BE2C (cell line): ENCODE measurements around the gene S100A9.

Source experiments
- DNase-seq: peaks from one replicate; pipeline ENCODE4 v3.0.0-alpha.2; 2020
- H3K27me3 ChIP-seq: fragments of 250-450 bp; sonication (Bioruptor Pico); 2 replicates; pipeline ENCODE4 v1.5.1; 2020; ENCODE audit warnings: mild to moderate bottlenecking
- H3K36me3 ChIP-seq: fragments of 250-450 bp; sonication (Bioruptor Pico); 2 replicates; pipeline ENCODE4 v1.5.1; 2020; ENCODE audit warnings: mild to moderate bottlenecking
- H3K4me1 ChIP-seq: fragments of 250-450 bp; sonication (Bioruptor Pico); 2 replicates; pipeline ENCODE4 v1.5.1; 2020
- H3K4me3 ChIP-seq: 2 replicates; pipeline ENCODE4 v1.5.1; 2011; ENCODE audit warnings: low read depth, low read length
- H3K9me3 ChIP-seq: fragments of 250-450 bp; sonication (Bioruptor Pico); 2 replicates; pipeline ENCODE4 v1.5.1; 2020
- TF ChIP-seq, protein P1 (sequence below): IDR thresholded peaks from 2 replicates; pipeline ENCODE4 v1.5.1; 2012; ENCODE audit warnings: mild to moderate bottlenecking, low read depth, low read length

S100A9 gene

GRCh38 chr1:153380711-153381110, 23.1 kb downstream of the S100A9 start:
- H3K9me3 ChIP-seq: no peaks in the 10 kb centered on the region; the same call in 1 of the 2 replicates
- no peaks in the 10 kb centered on the region for H3K36me3 ChIP-seq
- H3K4me1 ChIP-seq: no peaks in the 10 kb centered on the region
- TF ChIP-seq, protein P1, sequence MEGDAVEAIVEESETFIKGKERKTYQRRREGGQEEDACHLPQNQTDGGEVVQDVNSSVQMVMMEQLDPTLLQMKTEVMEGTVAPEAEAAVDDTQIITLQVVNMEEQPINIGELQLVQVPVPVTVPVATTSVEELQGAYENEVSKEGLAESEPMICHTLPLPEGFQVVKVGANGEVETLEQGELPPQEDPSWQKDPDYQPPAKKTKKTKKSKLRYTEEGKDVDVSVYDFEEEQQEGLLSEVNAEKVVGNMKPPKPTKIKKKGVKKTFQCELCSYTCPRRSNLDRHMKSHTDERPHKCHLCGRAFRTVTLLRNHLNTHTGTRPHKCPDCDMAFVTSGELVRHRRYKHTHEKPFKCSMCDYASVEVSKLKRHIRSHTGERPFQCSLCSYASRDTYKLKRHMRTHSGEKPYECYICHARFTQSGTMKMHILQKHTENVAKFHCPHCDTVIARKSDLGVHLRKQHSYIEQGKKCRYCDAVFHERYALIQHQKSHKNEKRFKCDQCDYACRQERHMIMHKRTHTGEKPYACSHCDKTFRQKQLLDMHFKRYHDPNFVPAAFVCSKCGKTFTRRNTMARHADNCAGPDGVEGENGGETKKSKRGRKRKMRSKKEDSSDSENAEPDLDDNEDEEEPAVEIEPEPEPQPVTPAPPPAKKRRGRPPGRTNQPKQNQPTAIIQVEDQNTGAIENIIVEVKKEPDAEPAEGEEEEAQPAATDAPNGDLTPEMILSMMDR: no peak
- no peak for DNase-seq
- H3K4me3 ChIP-seq: no peak overlapping the region
- peaks cover 27% of the 10 kb centered on the region for H3K27me3 ChIP-seq

GRCh38 chr1:153384958-153385580, 27.4 kb downstream of the S100A9 start:
- Histone ChIP-seq H3K4me3 (no peak overlapping the region), H3K27me3 (peaks cover 8% of the 10 kb centered on the region), H3K4me1 (no peaks in the 10 kb centered on the region), H3K36me3 (no peaks in the 10 kb centered on the region), H3K9me3 (no peaks in the 10 kb centered on the region; the same call in 1 of the 2 replicates)
- TF ChIP-seq, protein P1: no peak
- DNase-seq: no peak

- H3K4me3 ChIP-seq: no peak overlapping the region
Observed at GRCh38 chr1:153386500-153386901, 28.8 kb downstream of the S100A9 start.

GRCh38 chr1:153387001-153387400, 29.3 kb downstream of the S100A9 start:
- TF ChIP-seq, protein P1: no peak
- peaks cover 8% of the 10 kb centered on the region for H3K27me3 ChIP-seq
- H3K4me1 ChIP-seq: no peaks in the 10 kb centered on the region
- no peak overlapping the region for H3K4me3 ChIP-seq
- H3K36me3 ChIP-seq: no peaks in the 10 kb centered on the region
- no peaks in the 10 kb centered on the region; the same call in 1 of the 2 replicates for H3K9me3 ChIP-seq
- no peak for DNase-seq

More at GRCh38 chr1:153386500-153386901, 28.8 kb downstream of the S100A9 start:
- TF ChIP-seq, protein P1: no peak
- peaks cover 11% of the 10 kb centered on the region for H3K27me3 ChIP-seq
- no peaks in the 10 kb centered on the region for H3K4me1 ChIP-seq
- DNase-seq: no peak
- no peaks in the 10 kb centered on the region; the same call in 1 of the 2 replicates for H3K9me3 ChIP-seq
- no peaks in the 10 kb centered on the region for H3K36me3 ChIP-seq

DNA sequence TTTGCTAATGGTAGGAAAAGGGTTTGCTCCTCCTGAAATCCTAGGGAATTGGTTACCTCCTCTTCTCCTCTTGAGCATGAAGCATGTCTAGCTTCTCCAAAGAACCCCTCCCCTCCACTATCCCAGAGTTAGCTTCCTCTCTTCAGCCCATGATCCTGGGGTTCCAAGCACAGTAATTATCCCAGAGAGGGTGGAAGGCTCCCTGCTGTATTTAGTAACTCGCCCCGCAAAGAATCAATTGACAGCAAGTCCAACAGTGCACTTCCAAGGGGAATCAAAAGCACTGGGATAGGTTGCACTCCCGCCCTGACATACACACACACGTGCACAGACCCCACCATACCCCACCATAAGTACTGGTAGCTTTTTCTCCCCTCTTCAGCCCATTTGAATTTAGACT, 30.1 kb downstream of the S100A9 start:
- H3K27me3 ChIP-seq: peaks cover 8% of the 10 kb centered on the region
- H3K4me1 ChIP-seq: no peaks in the 10 kb centered on the region
- H3K4me3 ChIP-seq: no peak overlapping the region

DNA sequence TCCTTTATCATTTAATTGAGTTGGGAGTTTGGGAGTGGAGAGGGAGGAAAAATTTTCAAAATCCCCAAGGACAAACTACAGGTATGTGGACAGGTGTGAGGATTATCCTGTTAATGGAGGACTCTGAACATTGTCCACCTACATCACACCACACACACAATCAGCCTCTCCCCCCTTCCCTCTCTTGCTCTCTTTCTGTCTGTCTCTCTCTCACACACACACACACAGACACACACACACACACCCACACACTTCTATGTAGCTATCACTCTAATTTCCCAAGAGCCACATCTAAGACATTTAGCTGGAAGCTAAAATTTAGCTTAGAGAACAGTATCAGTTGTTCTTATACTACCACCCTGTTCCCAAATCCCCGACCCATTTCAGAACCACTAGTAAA, 31.7 kb downstream of the S100A9 start:
- DNase-seq: no peak
- no peaks in the 10 kb centered on the region for H3K36me3 ChIP-seq
- H3K27me3 ChIP-seq: peaks cover 8% of the 10 kb centered on the region
- H3K4me1 ChIP-seq: no peaks in the 10 kb centered on the region
- H3K4me3 ChIP-seq: no peak overlapping the region
- TF ChIP-seq, protein P1: no peak
- H3K9me3 ChIP-seq: no peaks in the 10 kb centered on the region

More for the DNA sequence above, 30.1 kb downstream of the S100A9 start:
- Histone ChIP-seq H3K9me3 (no peaks in the 10 kb centered on the region), H3K36me3 (no peaks in the 10 kb centered on the region)
- no peak for DNase-seq
- TF ChIP-seq, protein P1: no peak
